HepG2 (cell line): Measurements from ENCODE around the gene COL8A2. TPM values are rescaled to one million over a fixed set of nuclear protein-coding genes. Genes with fewer than 3 reads are reported as not detected.

Experiments used
- BORCS8-MEF2B ChIP-seq: sonication (generic); formaldehyde crosslinking; IDR thresholded peaks from 2 replicates; pipeline ENCODE4 v1.8.0; 2022; ENCODE audit warnings: mild to moderate bottlenecking, missing genetic modification reagents
- BRCA1 ChIP-seq: sonication (generic); formaldehyde crosslinking; IDR thresholded peaks from 2 replicates; pipeline ENCODE4 v1.4.0; 2020; ENCODE audit warnings: missing genetic modification reagents
- FOSL2 ChIP-seq: sonication (generic); formaldehyde crosslinking; IDR thresholded peaks from 2 replicates; pipeline ENCODE4 v1.4.0; 2020; ENCODE audit warnings: missing genetic modification reagents
- IRF2 ChIP-seq: IDR thresholded peaks from 2 replicates; pipeline ENCODE4 v1.6.1; 2018; ENCODE audit warnings: missing genetic modification reagents, missing compliant biosample characterization
- KLF11 ChIP-seq: IDR thresholded peaks from 2 replicates; pipeline ENCODE4 v1.6.1; 2016; ENCODE audit warnings: missing compliant biosample characterization
- PHF21A ChIP-seq: sonication (generic); formaldehyde crosslinking; IDR thresholded peaks from 2 replicates; pipeline ENCODE4 v1.5.0; 2020; ENCODE audit warnings: mild to moderate bottlenecking, missing genetic modification reagents
- RBFOX2 ChIP-seq: fragments of 200-400 bp; formaldehyde crosslinking; IDR thresholded peaks from 2 replicates; pipeline ENCODE4 v1.6.1; 2017; ENCODE audit warnings: low read depth, mild to moderate bottlenecking, low read length
- SSRP1 ChIP-seq: IDR thresholded peaks from 2 replicates; pipeline ENCODE4 v1.6.1; 2016; ENCODE audit warnings: control low read depth
- TBX3 ChIP-seq: fragments of 450-650 bp; IDR thresholded peaks from 2 replicates; pipeline ENCODE4 v1.6.1; 2017; ENCODE audit warnings: antibody characterized with exemption, mild to moderate bottlenecking, inconsistent platforms, borderline replicate concordance
- TOPORS ChIP-seq: sonication (generic); formaldehyde crosslinking; IDR thresholded peaks from 2 replicates; pipeline ENCODE4 v1.8.0; 2023; ENCODE audit warnings: mild to moderate bottlenecking, missing genetic modification reagents
- ZNF207 ChIP-seq: fragments of 450-650 bp; IDR thresholded peaks from 2 replicates; pipeline ENCODE4 v1.6.1; 2016; ENCODE audit warnings: antibody characterized with exemption, borderline replicate concordance
- ZNF30 ChIP-seq: sonication (generic); formaldehyde crosslinking; IDR thresholded peaks from 2 replicates; pipeline ENCODE4 v1.5.0; 2020; ENCODE audit warnings: mild to moderate bottlenecking, missing genetic modification reagents
- ZNF501 ChIP-seq: sonication (generic); formaldehyde crosslinking; IDR thresholded peaks from 2 replicates; pipeline ENCODE4 v1.5.1; 2020; ENCODE audit warnings: mild to moderate bottlenecking, moderate library complexity, missing genetic modification reagents
- ZNF564 ChIP-seq: sonication (generic); formaldehyde crosslinking; IDR thresholded peaks from 2 replicates; pipeline ENCODE4 v1.8.1; 2023; ENCODE audit warnings: mild to moderate bottlenecking, missing genetic modification reagents
- ZNF7 ChIP-seq: IDR thresholded peaks from 2 replicates; pipeline ENCODE4 v1.6.1; 2016; ENCODE audit warnings: missing biosample characterization, missing genetic modification reagents
- ZNF891 ChIP-seq: sonication (generic); formaldehyde crosslinking; IDR thresholded peaks from 2 replicates; pipeline ENCODE4 v1.5.0; 2020; ENCODE audit warnings: mild to moderate bottlenecking, missing genetic modification reagents
- polyA plus RNA-seq, 8 experiments: library from polyadenylated mRNA; depleted of rRNA in 3 of 8; stranded (reverse) in 7 of 8; unstranded in 1 of 8; fragments of >200 nt; fragmentation: Illumina TruSeq in 4 of 8; extraction: Trizol in 4 of 8; gene quantifications; 2 replicates each; pipeline versions ENCODE4 v1.2.1 to v1.2.3, GENCODE V29; 2011 to 2016; ENCODE audit warnings: low read depth in 4 of 8, missing spikeins in 1 of 8, mixed read lengths in 1 of 8; ENCODE audit not compliant: insufficient read depth in 1 of 8
- total RNA-seq, 5 experiments: library from RNA; depleted of rRNA; stranded (reverse); fragments of >200 nt; fragmentation: Illumina TruSeq; extraction: Trizol; gene quantifications; 2 replicates each; pipeline ENCODE4 v1.2.3, GENCODE V29; 2016; ENCODE audit warnings: low read depth in 1 of 5
- TF ChIP-seq, protein P1 (sequence below), 2 experiments: sonication (generic) in 1 of 2; formaldehyde crosslinking in 1 of 2; IDR thresholded peaks; 2 replicates each; pipeline versions ENCODE4 v1.4.0 to v1.6.1; 2016 to 2020; ENCODE audit warnings: borderline replicate concordance in 1 of 2, low read depth in 1 of 2, mild to moderate bottlenecking in 1 of 2, missing genetic modification reagents in 1 of 2
- TF ChIP-seq, protein P2 (sequence below): sonication (generic); formaldehyde crosslinking; IDR thresholded peaks from 2 replicates; pipeline ENCODE4 v1.8.1; 2023; ENCODE audit warnings: mild to moderate bottlenecking, missing genetic modification reagents
- TF ChIP-seq, protein P3 (sequence below): sonication (generic); formaldehyde crosslinking; IDR thresholded peaks from 2 replicates; pipeline ENCODE4 v1.9.0; 2022; ENCODE audit warnings: low read depth, missing genetic modification reagents
- TF ChIP-seq, protein P4 (sequence below): sonication (generic); formaldehyde crosslinking; IDR thresholded peaks from 2 replicates; pipeline ENCODE4 v1.4.0; 2020; ENCODE audit warnings: mild to moderate bottlenecking, missing genetic modification reagents
- TF ChIP-seq, protein P5 (sequence below): IDR thresholded peaks from 2 replicates; pipeline ENCODE4 v1.6.1; 2016

Gene COL8A2
- total and polyA plus RNA-seq, 2 of the 13 experiments (the other 11 are each of a cell fraction or from before 2014, with no cell fraction given) = 0.13 to 0.24 TPM

DNA sequence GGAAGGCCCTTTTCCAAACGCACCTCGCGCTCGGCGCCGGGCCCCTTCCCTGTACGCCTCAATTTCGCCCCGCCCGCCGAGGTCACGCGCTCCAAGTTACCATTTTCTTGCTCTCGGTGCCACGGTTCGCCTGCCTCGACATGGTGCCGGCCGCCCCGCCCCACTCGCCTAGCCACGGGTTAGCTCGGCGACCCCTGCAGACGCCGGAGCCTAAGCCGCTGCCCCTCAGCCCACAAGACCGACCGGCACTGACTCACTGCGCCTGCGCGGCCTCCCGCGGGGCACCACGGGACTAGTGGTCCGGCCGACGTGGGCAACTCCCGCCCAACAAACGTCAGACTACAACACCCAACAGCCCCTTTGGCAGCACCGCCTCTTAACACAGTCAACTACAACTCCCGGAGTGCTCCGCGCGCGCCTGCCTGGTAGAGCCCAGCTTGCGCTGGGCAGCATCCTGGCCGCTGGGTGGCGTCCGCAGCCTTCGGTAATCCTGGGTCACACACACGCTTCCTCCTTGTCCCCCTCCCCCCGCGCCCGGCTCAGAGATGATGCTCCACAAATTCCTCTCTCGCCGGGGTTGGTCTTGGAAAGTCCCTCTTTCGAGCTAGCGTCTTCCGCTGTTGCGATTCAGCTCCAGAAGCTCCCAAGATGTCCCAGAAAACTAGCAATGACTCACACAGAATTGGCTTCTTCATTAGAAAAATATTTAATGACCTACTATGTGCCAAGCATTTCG lies 24.4 kb upstream of the COL8A2 start, which contains the start of gene TRAPPC3 (continued):
- TF ChIP-seq, protein P1, sequence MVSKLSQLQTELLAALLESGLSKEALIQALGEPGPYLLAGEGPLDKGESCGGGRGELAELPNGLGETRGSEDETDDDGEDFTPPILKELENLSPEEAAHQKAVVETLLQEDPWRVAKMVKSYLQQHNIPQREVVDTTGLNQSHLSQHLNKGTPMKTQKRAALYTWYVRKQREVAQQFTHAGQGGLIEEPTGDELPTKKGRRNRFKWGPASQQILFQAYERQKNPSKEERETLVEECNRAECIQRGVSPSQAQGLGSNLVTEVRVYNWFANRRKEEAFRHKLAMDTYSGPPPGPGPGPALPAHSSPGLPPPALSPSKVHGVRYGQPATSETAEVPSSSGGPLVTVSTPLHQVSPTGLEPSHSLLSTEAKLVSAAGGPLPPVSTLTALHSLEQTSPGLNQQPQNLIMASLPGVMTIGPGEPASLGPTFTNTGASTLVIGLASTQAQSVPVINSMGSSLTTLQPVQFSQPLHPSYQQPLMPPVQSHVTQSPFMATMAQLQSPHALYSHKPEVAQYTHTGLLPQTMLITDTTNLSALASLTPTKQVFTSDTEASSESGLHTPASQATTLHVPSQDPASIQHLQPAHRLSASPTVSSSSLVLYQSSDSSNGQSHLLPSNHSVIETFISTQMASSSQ (IDR thresholded peaks at IDR 0.05; ENCODE audit: low read depth) = no peak
- TF ChIP-seq, protein P1 (CRISPR knock-in tag; IDR thresholded peaks at IDR 0.05; ENCODE audit: borderline replicate concordance) = peak; percentile 62; the same call in 1 of the 2 replicates
- no peak for TF ChIP-seq ZNF30
- 0 out of 2 replicates have a peak, but pooled peaks have one; percentile 40 for TF ChIP-seq SSRP1 (CRISPR knock-in tag)
- 0 out of 2 replicates have a peak, but pooled peaks have one; percentile 52 for TF ChIP-seq TOPORS (CRISPR knock-in tag)
- no peak for TF ChIP-seq ZNF7
- no peak for TF ChIP-seq BORCS8-MEF2B
- peak; percentile 85 for TF ChIP-seq ZNF891
- TF ChIP-seq ZNF501 (CRISPR knock-in tag) = peak; percentile 94
- TF ChIP-seq, protein P2, sequence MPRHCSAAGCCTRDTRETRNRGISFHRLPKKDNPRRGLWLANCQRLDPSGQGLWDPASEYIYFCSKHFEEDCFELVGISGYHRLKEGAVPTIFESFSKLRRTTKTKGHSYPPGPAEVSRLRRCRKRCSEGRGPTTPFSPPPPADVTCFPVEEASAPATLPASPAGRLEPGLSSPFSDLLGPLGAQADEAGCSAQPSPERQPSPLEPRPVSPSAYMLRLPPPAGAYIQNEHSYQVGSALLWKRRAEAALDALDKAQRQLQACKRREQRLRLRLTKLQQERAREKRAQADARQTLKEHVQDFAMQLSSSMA = peak; percentile 67; the same call in 1 of the 2 replicates
- TF ChIP-seq BRCA1 = no peak; the same call in 1 of the 2 replicates
- peak; percentile 3; the same call in 1 of the 2 replicates for TF ChIP-seq PHF21A (CRISPR knock-in tag)
- TF ChIP-seq TBX3 = no peak
- TF ChIP-seq IRF2 (CRISPR knock-in tag) = peak; percentile 98
- TF ChIP-seq ZNF207 = no peak
- TF ChIP-seq RBFOX2 = peak; percentile 91
- TF ChIP-seq, protein P3, sequence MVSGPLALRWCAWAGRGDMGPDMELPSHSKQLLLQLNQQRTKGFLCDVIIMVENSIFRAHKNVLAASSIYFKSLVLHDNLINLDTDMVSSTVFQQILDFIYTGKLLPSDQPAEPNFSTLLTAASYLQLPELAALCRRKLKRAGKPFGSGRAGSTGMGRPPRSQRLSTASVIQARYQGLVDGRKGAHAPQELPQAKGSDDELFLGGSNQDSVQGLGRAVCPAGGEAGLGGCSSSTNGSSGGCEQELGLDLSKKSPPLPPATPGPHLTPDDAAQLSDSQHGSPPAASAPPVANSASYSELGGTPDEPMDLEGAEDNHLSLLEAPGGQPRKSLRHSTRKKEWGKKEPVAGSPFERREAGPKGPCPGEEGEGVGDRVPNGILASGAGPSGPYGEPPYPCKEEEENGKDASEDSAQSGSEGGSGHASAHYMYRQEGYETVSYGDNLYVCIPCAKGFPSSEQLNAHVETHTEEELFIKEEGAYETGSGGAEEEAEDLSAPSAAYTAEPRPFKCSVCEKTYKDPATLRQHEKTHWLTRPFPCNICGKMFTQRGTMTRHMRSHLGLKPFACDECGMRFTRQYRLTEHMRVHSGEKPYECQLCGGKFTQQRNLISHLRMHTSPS (CRISPR knock-in tag) = peak; percentile 15; the same call in 1 of the 2 replicates
- no peak for TF ChIP-seq KLF11 (CRISPR knock-in tag)
- TF ChIP-seq, protein P4, sequence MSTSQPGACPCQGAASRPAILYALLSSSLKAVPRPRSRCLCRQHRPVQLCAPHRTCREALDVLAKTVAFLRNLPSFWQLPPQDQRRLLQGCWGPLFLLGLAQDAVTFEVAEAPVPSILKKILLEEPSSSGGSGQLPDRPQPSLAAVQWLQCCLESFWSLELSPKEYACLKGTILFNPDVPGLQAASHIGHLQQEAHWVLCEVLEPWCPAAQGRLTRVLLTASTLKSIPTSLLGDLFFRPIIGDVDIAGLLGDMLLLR (CRISPR knock-in tag) = peak; percentile 72
- TF ChIP-seq, protein P5, sequence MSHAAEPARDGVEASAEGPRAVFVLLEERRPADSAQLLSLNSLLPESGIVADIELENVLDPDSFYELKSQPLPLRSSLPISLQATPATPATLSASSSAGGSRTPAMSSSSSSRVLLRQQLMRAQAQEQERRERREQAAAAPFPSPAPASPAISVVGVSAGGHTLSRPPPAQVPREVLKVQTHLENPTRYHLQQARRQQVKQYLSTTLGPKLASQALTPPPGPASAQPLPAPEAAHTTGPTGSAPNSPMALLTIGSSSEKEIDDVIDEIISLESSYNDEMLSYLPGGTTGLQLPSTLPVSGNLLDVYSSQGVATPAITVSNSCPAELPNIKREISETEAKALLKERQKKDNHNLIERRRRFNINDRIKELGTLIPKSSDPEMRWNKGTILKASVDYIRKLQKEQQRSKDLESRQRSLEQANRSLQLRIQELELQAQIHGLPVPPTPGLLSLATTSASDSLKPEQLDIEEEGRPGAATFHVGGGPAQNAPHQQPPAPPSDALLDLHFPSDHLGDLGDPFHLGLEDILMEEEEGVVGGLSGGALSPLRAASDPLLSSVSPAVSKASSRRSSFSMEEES (CRISPR knock-in tag) = peak; percentile 75
- peak; percentile 57 for TF ChIP-seq FOSL2 (CRISPR knock-in tag)
- TF ChIP-seq ZNF564 (CRISPR knock-in tag) = no peak
